ENCODE results near the gene RNF144A. TPM values are rescaled to one million over a fixed set of nuclear protein-coding genes. Genes with fewer than 3 reads are reported as not detected.

RNF144A gene
- total RNA-seq: 2.2 and 3.6 TPM in 2 replicates

GRCh38 chr2:6917071-6917760 lies at the start of gene RNF144A:
RNF144A (plus strand) TSS chr2:6917412; CDS start chr2:6996927, 79,515 bp downstream.

GRCh38 chr2:6877402-6878304 lies 39.6 kb upstream of the RNF144A start, which contains the start of gene RSAD2:
RSAD2 (plus strand) TSS chr2:6877777; CDS start chr2:6877801, 24 bp downstream.

Other genes with a start within 250 kb of the RNF144A start
- 0.19 and 0.39 TPM in 2 replicates for gene CMPK2, start 51.5 kb upstream of the RNF144A start, total RNA-seq
- not detected in 2 replicates for gene RSAD2, start 39.6 kb upstream of the RNF144A start, total RNA-seq